HG02571 (cell line): ENCODE measurements around the gene USP6NL.
A peak's percentile ranks its signal among the peaks of the same experiment; 100 is the strongest.
"Not testable (repeated sequence)": the region's sequence is repeated elsewhere in the genome, so short reads cannot be mapped to it uniquely, and the experiment has no call there.

Experiments used
- ATAC-seq: cut with Tn5 transposase; IDR thresholded peaks from one replicate; pipeline ENCODE4 v1.9.1; 2021; ENCODE audit warnings: mild to moderate bottlenecking, moderate library complexity; ENCODE audit not compliant: unreplicated experiment

The USP6NL gene

GRCh38 chr10:11521860-11522259 lies 89.6 kb downstream of the USP6NL start:
- ATAC-seq = no peak

- ATAC-seq = no peak
These were observed 90.6 kb downstream of the USP6NL start for GRCh38 chr10:11520892-11521291.

DNA sequence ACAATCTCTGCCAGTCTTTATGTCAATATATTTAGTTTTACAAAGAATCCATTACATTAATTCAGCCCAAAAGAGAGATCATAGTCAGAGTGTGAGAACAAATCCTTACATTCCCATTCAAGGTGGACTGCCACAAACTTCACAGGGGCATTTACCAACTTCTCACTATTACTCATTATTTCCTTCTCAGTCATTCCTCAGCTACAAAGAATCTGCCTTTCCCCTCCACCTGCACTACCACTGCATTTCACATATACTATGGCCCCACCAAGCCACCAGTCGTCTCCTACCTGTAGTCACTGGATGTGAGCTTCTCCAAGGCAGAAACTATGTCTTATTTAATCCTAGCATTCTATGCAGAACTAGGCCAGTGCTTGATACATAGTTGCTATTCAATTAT lies 94.3 kb downstream of the USP6NL start:
- ATAC-seq = peak; percentile 62

DNA sequence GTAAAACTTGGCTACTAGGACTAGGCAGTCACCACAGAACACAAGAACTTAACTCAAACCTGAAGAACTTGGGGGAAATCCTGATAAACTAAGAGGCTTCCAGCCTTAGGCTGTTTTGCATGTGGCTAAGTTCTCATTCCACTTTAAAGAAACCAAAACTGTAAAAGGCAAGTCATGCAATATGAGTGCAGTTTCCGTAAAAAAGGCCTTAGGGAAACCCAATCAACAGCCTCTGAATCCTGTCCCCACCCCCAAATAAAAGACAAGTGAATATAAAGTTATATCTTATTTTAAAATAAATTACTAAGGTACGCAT lies 95.1 kb downstream of the USP6NL start:
- no peak for ATAC-seq

GRCh38 chr10:11515596-11516430 lies 95.6 kb downstream of the USP6NL start:
- ATAC-seq = peak; percentile 47

DNA sequence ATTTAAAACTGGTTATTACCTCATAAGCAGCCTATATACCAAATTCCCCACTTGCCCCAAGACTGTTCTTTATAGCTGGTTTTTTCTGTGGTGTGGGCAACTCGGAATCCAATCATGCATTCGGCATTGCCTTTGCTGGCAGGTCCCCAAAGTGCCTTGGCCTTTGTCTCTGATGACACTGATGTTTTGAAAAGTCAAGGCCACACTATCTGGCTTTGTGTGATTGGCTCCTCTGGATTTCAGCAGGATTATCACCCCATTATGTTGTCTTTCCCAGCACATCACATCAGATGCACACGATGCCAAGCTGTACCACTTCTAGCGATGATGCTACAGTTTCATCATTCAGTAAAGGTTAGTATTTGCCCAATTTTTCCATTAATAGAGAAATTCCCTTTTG lies 97.7 kb downstream of the USP6NL start:
- ATAC-seq = no peak

DNA sequence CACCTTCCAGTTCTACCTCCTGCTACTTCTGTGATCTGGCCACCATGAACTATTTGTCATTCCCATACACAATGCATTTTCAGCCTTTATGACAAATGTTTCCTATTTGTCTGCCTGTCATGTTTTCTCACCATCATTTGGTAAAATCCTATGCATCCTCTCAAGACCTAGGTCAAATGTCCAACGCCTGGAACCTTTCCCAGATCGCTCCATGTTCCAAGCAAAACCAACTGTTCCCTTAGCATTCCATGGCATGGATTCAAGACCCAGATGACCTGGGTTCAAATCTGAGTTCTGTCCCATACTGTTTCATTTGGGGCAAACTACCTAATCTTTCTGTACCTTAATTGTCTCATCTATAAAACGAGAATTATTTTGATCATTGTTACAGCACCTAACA lies 98.9 kb downstream of the USP6NL start:
- ATAC-seq = no peak

DNA sequence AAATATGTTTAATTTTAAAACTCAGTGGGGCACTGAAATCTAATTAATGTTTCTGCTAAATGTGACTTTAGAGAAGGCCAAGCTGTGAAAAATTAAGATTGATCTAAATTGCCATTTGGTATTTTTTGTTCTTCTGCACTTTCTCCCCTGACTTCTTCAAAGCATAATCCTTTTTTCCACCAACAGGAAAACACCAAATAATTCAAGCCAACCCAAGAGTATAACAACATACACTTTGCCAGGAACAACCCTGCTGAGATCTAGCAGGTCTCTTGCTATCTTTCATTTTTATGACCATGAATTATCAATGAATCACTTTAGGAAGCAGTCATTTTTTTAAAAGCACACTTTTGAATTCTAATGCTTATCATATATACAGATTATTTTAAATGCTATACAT lies 100.1 kb downstream of the USP6NL start:
- no peak for ATAC-seq

DNA sequence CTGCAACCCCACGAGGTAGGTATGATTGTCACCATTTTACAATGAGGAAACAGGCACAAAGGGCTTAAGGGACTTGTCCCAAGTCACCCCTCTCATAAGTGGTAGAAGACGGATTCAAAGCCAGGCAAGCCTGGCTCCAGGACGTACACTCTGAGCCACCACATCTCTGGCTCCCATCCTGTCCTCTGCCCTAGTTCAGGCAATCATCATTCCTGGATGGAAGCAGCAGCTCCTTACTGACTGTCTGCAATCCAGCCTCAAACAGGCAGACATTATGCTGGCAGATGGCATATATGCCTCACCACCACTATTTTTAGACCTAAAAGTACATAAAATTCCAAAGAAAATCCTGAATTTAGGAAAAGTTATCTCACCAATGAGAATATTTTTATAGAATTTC lies 100.7 kb downstream of the USP6NL start:
- ATAC-seq = no peak

DNA sequence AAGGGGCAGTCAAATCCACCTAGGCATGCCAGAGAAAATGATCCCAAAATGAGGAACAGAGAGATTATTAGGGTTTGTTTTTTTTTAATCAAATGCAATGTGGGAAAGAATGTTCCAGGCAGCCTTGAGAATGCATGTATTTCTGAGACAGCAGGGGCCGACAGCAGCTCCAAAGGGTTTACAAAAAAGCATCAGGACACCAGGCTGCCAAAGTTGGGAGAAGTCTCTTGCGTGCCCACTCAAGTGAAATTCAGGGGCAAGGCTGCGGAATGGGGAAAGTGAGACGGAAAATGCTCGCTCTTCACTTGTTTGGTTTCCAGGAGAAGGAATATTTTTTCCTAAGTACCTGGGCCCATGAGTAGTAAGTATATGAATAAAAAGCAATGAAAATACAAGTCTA lies 101.2 kb downstream of the USP6NL start:
- ATAC-seq = no peak

DNA sequence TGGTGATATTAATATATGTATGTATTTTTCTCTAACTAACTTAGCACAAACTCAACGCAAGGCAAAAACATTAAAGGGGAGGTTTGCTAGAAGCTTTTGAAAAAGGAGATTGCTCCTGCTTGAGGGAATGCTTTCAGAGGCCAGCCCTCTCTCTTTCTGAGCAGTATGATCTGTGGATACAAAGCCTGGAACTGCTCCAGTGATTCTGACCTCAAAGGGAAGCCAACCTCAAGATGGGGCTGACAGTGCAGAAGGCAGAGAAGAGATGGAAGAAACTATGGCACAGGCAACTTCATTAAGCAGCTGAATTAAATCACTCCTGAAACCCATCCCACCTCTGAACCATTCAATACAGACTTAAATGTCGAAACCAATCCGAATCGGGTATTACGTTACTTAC lies 102.4 kb downstream of the USP6NL start:
- ATAC-seq = no peak

GRCh38 chr10:11506247-11506789 lies 105.1 kb downstream of the USP6NL start:
- ATAC-seq = no peak

DNA sequence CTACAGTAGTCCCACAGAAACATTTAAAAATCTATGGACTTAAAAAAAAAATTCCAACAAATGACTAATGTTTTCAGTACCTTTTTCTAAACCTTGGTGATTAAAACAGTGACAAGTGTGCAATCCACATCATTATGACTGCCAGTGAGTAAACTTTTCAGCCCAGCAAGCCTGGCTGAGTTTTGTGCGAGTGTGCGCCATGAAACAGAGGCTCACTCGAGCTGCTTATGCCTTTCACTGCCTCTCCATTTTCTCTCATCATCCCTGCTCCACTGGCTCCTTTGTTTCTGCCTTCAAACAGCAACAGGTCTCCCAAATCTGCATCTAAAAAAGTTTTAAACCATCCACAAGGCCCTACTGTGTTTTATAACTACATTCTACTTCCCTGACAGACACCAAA lies 105.8 kb downstream of the USP6NL start:
- no peak for ATAC-seq

DNA sequence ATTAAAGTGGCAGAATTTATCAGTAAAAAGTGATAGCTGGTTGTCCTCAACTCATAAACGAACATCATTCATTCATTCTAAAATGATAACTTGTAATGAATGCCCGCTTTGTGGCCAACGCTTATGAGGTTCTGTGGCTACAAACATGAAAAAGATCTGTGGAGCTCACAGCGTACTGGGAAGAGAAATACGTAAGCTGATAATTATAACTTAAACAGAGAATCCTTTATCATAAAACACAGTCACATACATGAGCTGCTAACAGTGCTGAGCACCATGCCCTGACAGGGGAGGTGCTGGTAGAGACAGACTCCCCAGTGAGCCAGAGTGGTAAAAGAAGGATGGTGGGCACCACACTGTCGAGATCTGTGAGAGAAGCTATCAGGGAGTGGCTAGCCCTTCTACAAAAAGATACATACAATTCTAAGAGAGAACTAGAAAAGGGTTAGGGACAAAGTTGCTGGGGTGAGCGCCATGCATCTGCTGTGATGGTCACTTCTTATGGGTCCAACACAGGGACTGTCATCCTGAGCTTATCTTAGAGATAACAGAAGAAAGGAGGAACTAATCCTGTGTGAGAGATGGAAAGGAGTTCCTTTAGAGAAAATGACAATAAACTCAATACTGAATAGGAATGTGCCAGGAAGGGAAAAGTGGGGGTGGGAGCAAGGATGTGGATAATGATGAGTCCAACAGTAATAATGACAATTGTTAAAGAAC lies 106.7 kb downstream of the USP6NL start:
- ATAC-seq = no peak

GRCh38 chr10:11501600-11501999 lies 109.8 kb downstream of the USP6NL start:
- no peak for ATAC-seq

DNA sequence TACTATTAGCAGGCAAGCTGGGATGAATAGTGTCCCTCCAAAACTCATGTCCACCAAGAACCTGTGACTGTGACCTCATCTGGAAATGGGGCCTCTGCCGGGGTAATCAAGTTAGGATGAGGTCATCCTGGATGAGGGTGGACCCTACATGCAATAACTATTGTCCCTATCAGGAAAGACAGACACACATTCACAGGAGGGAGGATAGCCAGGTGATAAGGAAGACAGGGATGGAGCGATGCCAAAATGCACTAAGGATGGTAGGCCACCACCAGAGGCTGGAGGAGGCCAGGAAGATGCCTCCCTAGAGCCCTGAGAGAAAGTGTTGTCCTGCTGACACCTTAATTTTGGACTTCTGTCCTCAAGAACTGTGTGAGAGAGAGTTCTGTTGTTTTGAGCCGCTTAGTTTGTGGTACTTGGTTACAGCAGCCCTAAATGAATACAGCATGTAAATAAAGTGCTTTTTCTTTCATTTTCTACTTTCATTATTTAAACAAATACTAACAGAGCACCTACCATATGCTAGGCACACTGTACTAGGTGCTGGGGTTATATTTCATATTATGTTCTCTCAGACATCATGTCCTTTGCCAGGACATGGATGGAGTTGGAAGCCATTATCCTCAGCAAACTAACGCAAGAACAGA lies 111.9 kb downstream of the USP6NL start:
- no peak for ATAC-seq

DNA sequence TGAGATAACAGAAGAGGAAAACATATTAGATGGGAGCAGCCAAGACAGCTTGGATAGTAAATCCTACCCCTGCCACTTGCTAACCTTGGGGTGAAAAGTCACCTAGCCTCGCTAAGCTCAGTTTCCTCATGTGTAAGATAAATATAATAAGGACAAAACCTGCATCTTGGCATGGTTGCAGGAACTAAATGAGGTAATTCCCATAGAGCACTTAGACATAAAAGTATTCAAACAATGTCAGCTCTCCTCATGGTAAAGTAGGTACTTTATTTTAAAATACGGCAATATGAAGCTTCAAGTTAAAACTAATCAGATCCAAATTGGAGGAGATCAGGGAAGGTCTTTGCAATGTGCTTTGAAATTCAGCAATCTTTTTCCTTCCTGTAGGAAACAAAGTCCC lies 113.1 kb downstream of the USP6NL start:
- no peak for ATAC-seq

- ATAC-seq = not testable (repeated sequence)
These were observed 116.5 kb downstream of the USP6NL start for GRCh38 chr10:11494923-11495322.

GRCh38 chr10:11493646-11494045 lies 117.8 kb downstream of the USP6NL start:
- ATAC-seq = no peak

- ATAC-seq = no peak
These were observed 120.4 kb downstream of the USP6NL start for GRCh38 chr10:11491087-11491486.

DNA sequence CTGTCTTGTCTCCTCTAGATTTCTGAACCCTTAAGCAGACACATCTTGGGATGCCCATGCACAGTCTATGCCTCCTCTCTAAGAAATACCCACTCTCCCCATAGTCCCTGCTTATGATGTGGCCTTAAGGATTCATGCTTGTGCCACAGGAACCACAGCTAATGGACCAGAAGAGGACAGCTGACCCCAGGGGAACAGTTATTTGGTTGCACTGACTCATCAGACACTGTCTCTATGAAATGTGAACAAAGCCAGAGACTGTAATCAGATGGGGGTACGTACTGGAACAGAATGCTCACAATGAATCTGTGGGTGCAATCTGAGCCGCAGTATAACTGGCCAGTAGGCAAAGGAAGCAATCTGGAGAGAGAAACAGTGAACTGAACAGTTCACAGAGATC lies 121.9 kb downstream of the USP6NL start:
- no peak for ATAC-seq

GRCh38 chr10:11488126-11488525 lies 123.3 kb downstream of the USP6NL start:
- no peak for ATAC-seq
